T-helper 1 cell (primary cell): ENCODE measurements around the gene EFHC1.

Experiments used
- DNase-seq, 5 donors: peaks; one replicate each; pipeline ENCODE4 v3.0.0-alpha.2; 2012 to 2020

Gene EFHC1

GRCh38 chr6:52558266-52559000 is 138.3 kb downstream of the EFHC1 start:
- no peak for DNase-seq

DNA sequence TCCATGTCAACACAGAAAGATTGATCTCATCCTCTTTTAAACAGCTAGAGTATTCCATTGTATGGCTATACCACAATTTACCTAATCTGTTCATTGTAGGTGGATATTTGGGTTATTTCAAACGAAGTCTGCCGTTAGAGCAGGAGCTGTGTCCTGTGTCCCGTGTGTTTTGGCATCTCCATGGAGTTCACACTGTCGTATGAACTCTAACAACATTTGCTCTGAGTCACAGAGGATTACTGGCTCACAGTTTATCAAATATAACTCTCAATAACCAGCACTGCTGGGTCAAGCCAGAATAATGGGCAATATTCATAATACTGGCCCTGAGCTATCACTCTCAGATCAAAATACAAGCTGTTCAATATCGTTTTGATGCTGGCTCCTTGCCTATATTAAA is 140.3 kb downstream of the EFHC1 start:
- no peak for DNase-seq

DNA sequence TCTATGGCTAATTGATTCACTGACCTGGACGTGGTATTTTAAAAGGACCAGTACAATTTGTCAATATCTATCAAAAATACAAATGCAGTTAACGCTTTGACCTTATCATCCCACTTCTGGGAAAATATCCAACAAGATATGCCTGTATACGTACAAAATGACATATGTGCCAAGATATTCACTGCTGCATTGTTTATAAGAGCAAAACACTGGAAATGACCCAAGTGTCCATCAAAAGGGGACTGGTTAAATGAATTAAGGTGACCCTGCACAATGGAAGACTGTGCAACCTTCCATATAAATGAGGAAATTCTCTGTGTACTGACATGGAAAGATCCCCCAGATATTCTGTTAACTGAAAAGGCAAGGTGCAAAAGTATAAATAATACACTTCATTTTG is 142.8 kb downstream of the EFHC1 start:
- DNase-seq = no peak

GRCh38 chr6:52564856-52565255 is 144.7 kb downstream of the EFHC1 start:
- DNase-seq = no peak

DNA sequence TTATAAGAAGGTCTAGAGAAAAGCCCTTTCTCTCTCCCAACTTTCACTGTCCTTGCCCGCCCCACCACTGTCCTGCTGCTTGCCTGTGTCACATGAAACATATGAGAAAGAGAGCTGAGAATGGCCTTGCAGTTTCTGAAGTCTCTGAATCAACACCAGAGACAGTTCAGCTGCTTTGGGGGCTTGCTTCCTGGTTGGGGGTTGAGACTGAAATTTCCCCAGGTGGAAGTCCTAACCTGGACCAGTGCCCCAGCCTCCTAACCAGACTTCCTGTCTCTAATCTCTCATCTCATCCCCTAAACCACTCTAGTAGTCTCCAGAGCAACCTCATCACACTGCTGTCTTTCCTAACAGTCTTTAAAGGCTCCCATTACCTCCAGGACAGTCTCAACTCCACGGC is 146.1 kb downstream of the EFHC1 start:
- DNase-seq = no peak

DNA sequence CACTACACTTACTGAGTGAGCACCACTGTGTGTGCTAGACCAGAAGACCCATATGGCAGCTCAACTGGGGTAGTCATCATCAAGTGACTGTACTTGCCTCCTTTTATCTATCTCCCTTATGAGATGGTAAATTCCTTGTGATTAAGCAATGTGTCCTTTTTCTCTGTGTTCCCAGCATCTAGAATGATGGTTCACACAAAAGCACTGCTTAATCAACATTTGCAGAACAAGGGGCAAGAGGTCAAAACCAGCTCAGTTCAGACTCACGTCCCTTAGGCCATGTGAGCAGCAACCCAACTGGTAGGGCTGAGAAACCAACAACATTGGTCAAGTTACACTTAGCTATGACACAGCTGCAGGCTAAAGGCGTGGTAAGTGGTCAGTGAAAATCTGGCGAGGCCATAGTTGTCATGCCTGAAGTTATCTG is 146.7 kb downstream of the EFHC1 start:
- DNase-seq = no peak

DNA sequence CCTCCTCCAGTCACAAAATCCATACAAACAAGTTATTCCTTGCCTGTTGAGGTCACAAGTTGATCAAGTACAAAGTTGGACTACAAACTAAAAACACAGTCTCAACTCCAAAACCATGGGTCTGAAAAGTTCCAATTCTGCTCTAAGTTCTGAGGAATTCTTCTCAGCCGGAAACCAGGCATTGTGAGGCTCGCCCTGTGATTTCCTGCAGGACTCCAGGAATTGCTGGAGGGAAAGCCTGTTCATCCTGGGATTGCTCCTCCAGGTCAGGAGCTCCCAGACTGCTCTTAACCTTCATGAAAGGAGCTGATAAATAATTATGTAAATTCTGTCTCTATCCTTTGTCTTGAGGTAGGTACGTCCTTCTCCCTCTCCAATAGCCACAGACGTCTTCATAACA is 148.2 kb downstream of the EFHC1 start:
- no peak for DNase-seq

GRCh38 chr6:52570291-52570700 is 150.2 kb downstream of the EFHC1 start:
- no peak for DNase-seq

- DNase-seq = no peak
Observed at GRCh38 chr6:52571099-52571755, 151.1 kb downstream of the EFHC1 start.

GRCh38 chr6:52572536-52572935 is 152.4 kb downstream of the EFHC1 start:
- DNase-seq = no peak

GRCh38 chr6:52573295-52573694 is 153.2 kb downstream of the EFHC1 start:
- DNase-seq = no peak
